K562 (cell line): Measurements from ENCODE around the gene MAGEA4.

Experiments
- MXI1 ChIP-seq: IDR thresholded peaks from 2 replicates; pipeline ENCODE4 v1.6.1; 2011; ENCODE audit warnings: low read depth, mild to moderate bottlenecking, improper control_type of control experiment, low read length
- ZNF263 ChIP-seq: sonication (generic); formaldehyde crosslinking; IDR thresholded peaks from 2 replicates; pipeline ENCODE4 v1.8.0; 2022; ENCODE audit warnings: mild to moderate bottlenecking, missing genetic modification reagents, borderline replicate concordance
- ZNF785 ChIP-seq: fragments of 250-450 bp; sonication (Bioruptor Pico); IDR thresholded peaks from 2 replicates; pipeline ENCODE4 v1.4.0; 2020; ENCODE audit warnings: mild to moderate bottlenecking
- TF ChIP-seq, protein P1 (sequence below): sonication (generic); formaldehyde crosslinking; IDR thresholded peaks from 2 replicates; pipeline ENCODE4 v1.8.0; 2022; ENCODE audit warnings: mild to moderate bottlenecking, low read depth, missing genetic modification reagents
- TF ChIP-seq, protein P2 (sequence below): sonication (generic); formaldehyde crosslinking; IDR thresholded peaks from 2 replicates; pipeline ENCODE4 v1.8.0; 2022; ENCODE audit warnings: mild to moderate bottlenecking, missing genetic modification reagents, borderline replicate concordance

DNA sequence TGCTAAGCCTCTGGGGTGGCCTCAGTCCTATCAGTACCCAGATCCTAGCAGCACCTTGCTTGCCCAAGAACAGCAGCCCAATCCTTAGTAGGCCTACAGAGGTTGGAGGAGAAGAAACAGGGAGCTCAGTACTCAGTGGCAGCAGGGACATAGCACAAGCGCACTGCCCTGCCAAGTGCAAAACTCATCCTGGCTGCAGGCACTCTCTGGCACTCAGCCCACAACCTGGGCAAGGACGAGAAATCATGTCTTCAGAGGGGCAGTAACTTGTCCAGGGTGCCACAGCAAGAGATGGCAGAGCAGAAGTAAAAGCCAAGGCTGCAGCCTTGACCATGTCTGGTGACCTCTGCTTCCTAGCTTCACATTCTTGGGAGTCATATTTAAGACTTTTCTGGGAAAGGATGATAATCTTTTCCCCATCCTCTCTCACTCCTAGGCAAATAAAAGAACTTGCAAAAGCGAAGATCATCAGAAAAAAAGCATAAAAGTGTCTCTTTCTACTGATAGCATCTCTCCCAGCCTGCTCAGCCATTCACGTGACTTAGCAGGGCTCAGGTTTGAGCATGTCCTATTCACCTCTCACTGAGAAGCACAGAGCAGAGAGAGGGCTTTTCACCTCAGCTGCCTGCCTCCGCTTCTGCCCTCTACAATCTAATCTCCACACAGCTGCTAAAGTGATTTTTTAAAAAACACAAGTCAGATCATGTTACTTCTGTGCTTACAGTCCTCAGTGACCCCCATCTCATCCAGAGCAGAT is 37.2 kb upstream of the MAGEA4 start:
- TF ChIP-seq ZNF785 (CRISPR knock-in tag) (no peak), ZNF263 (CRISPR knock-in tag) (no peak), MXI1 (no peak)
- TF ChIP-seq, protein P1, sequence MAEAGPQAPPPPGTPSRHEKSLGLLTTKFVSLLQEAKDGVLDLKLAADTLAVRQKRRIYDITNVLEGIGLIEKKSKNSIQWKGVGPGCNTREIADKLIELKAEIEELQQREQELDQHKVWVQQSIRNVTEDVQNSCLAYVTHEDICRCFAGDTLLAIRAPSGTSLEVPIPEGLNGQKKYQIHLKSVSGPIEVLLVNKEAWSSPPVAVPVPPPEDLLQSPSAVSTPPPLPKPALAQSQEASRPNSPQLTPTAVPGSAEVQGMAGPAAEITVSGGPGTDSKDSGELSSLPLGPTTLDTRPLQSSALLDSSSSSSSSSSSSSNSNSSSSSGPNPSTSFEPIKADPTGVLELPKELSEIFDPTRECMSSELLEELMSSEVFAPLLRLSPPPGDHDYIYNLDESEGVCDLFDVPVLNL, result no peak
- TF ChIP-seq, protein P2, sequence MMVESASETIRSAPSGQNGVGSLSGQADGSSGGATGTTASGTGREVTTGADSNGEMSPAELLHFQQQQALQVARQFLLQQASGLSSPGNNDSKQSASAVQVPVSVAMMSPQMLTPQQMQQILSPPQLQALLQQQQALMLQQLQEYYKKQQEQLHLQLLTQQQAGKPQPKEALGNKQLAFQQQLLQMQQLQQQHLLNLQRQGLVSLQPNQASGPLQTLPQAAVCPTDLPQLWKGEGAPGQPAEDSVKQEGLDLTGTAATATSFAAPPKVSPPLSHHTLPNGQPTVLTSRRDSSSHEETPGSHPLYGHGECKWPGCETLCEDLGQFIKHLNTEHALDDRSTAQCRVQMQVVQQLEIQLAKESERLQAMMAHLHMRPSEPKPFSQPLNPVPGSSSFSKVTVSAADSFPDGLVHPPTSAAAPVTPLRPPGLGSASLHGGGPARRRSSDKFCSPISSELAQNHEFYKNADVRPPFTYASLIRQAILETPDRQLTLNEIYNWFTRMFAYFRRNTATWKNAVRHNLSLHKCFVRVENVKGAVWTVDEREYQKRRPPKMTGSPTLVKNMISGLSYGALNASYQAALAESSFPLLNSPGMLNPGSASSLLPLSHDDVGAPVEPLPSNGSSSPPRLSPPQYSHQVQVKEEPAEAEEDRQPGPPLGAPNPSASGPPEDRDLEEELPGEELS (CRISPR knock-in tag), result no peak
